VCaP (cell line): ENCODE measurements around the gene C1orf159.
"Not testable (repeated sequence)": the region's sequence is repeated elsewhere in the genome, so short reads cannot be mapped to it uniquely, and the experiment has no call there.

Source experiments
- H3K27ac ChIP-seq: fragments of 450-650 bp; 2 replicates; pipeline ENCODE4 v1.5.1; 2017
- CTCF ChIP-seq: fragments of 450-650 bp; conservative IDR thresholded peaks from 2 replicates; pipeline ENCODE4 v1.5.1; 2017; ENCODE audit warnings: mild to moderate bottlenecking, moderate library complexity

C1orf159 gene

GRCh38 chr1:1099506-1100183, 16.2 kb downstream of the C1orf159 start:
- H3K27ac ChIP-seq: no peak overlapping the region
- TF ChIP-seq CTCF: no peak

- H3K27ac ChIP-seq: no peak overlapping the region
- no peak for TF ChIP-seq CTCF
Observed at GRCh38 chr1:1098681-1099421, 17.0 kb downstream of the C1orf159 start.

GRCh38 chr1:1096136-1096535, 19.8 kb downstream of the C1orf159 start:
- H3K27ac ChIP-seq: not testable (repeated sequence)

- no peak for TF ChIP-seq CTCF
Observed at GRCh38 chr1:1094981-1095380, 20.9 kb downstream of the C1orf159 start.

GRCh38 chr1:1093610-1093943, 22.3 kb downstream of the C1orf159 start:
- TF ChIP-seq CTCF: no peak
- no peak overlapping the region for H3K27ac ChIP-seq

More at GRCh38 chr1:1094981-1095380, 20.9 kb downstream of the C1orf159 start:
- H3K27ac ChIP-seq: no peak overlapping the region

- H3K27ac ChIP-seq: no peak overlapping the region
- TF ChIP-seq CTCF: no peak
Observed at GRCh38 chr1:1092894-1093609, 22.8 kb downstream of the C1orf159 start.

GRCh38 chr1:1092149-1092855, 23.6 kb downstream of the C1orf159 start:
- no peak overlapping the region for H3K27ac ChIP-seq
- no peak for TF ChIP-seq CTCF
